Muscle of leg (tissue), 11 donors: Measurements from ENCODE around the gene CHI3L2. TPM values are rescaled to one million over a fixed set of nuclear protein-coding genes. Genes with fewer than 3 reads are reported as not detected.
A peak's percentile ranks its signal among the peaks of the same experiment; 100 is the strongest.

ENCODE experiments used
- DNase-seq: peaks from one replicate; pipeline ENCODE4 v3.0.0; 2013
- H3K27ac ChIP-seq: one replicate; pipeline ENCODE4 v1.5.1; 2013; ENCODE audit warnings: mild to moderate bottlenecking, low read length, control low read depth
- H3K27me3 ChIP-seq: one replicate; pipeline ENCODE4 v1.6.1; 2013; ENCODE audit warnings: low read length; ENCODE audit not compliant: control insufficient read depth, insufficient read depth
- H3K36me3 ChIP-seq: one replicate; pipeline ENCODE4 v1.6.1; 2013; ENCODE audit warnings: low read length; ENCODE audit not compliant: control insufficient read depth, insufficient read depth
- H3K4me1 ChIP-seq: one replicate; pipeline ENCODE4 v1.6.1; 2013; ENCODE audit warnings: low read length; ENCODE audit not compliant: control insufficient read depth, insufficient read depth
- H3K4me3 ChIP-seq: one replicate; pipeline ENCODE4 v1.5.1; 2013; ENCODE audit warnings: low read length, control low read depth
- H3K9me3 ChIP-seq: replicated peaks from 2 replicates; pipeline ENCODE4 v1.6.1; 2013; ENCODE audit warnings: low read depth, low read length; ENCODE audit not compliant: control insufficient read depth
- WGBS: methylation state at CpG from one replicate; pipeline ENCODE4 v1.1.5; 2013; ENCODE audit warnings: missing lambda C conversion rate; ENCODE audit not compliant: insufficient coverage; 5-methylcytosine and 5-hydroxymethylcytosine counted together
- polyA plus RNA-seq, 8 donors: library from polyadenylated mRNA; unstranded; fragments of 120-200 nt; gene quantifications; one replicate each; pipeline versions ENCODE4 v1.2.1 to v1.2.3, GENCODE V29; 2013; ENCODE audit warnings: inconsistent platforms in 1 of 8, low replicate concordance in 1 of 8; ENCODE audit not compliant: insufficient read length in 8 of 8, insufficient read depth in 1 of 8
- total RNA-seq: library from RNA; stranded (reverse); fragments of 120-200 nt; gene quantifications from one replicate; pipeline ENCODE4 v1.2.4, GENCODE V29; 2013

The CHI3L2 gene
- total and polyA plus RNA-seq, 9 donors: 0.06 to 0.31 (median 0.21) TPM; not detected in 3

GRCh38 chr1:111193712-111194480 is 33.6 kb upstream of the CHI3L2 start:
- WGBS: no CpG with 5 or more reads among the region's 3 CpGs

GRCh38 chr1:111195002-111195684 is 32.4 kb upstream of the CHI3L2 start:
- no peak overlapping the region for H3K4me3 ChIP-seq
- no peak overlapping the region for H3K27ac ChIP-seq
- whole genome bisulfite sequencing: 52% methylated on average over 3 of the region's 4 CpGs
- DNase-seq: no peak
- H3K9me3 ChIP-seq: no peaks in the 10 kb centered on the region
- no peaks in the 10 kb centered on the region for H3K36me3 ChIP-seq
- no peaks in the 10 kb centered on the region for H3K27me3 ChIP-seq
- H3K4me1 ChIP-seq: peaks cover 2% of the 10 kb centered on the region

More at GRCh38 chr1:111193712-111194480, 33.6 kb upstream of the CHI3L2 start:
- H3K4me1 ChIP-seq: peaks cover 2% of the 10 kb centered on the region
- H3K27ac ChIP-seq: no peak overlapping the region
- H3K36me3 ChIP-seq: no peaks in the 10 kb centered on the region
- H3K27me3 ChIP-seq: no peaks in the 10 kb centered on the region
- H3K9me3 ChIP-seq: no peaks in the 10 kb centered on the region
- no peak overlapping the region for H3K4me3 ChIP-seq
- no peak for DNase-seq

- Histone ChIP-seq H3K36me3 (no peaks in the 10 kb centered on the region), H3K4me1 (peaks cover 2% of the 10 kb centered on the region), H3K9me3 (no peaks in the 10 kb centered on the region), H3K27me3 (peaks cover under 1% of the 10 kb centered on the region), H3K4me3 (no peak overlapping the region), H3K27ac (no peak overlapping the region)
- no peak for DNase-seq
- 70% methylated on average over 2 of the region's 2 CpGs for WGBS
Observed at GRCh38 chr1:111196213-111196612, 31.3 kb upstream of the CHI3L2 start.

- Histone ChIP-seq H3K4me1 (peaks cover 2% of the 10 kb centered on the region), H3K36me3 (no peaks in the 10 kb centered on the region), H3K27ac (no peak overlapping the region), H3K27me3 (peaks cover 7% of the 10 kb centered on the region), H3K4me3 (no peak overlapping the region), H3K9me3 (no peaks in the 10 kb centered on the region)
- WGBS: 52% methylated on average over 4 of the region's 6 CpGs
- no peak for DNase-seq
Observed at GRCh38 chr1:111197598-111198284, 29.8 kb upstream of the CHI3L2 start.

- H3K4me1 ChIP-seq: peaks cover 4% of the 10 kb centered on the region
- 67% methylated on average over 1 of the region's 5 CpGs for WGBS
- H3K27me3 ChIP-seq: peaks cover 17% of the 10 kb centered on the region
- no peak overlapping the region for H3K27ac ChIP-seq
- DNase-seq: no peak
- peak overlapping the region; percentile 21 for H3K4me3 ChIP-seq
- H3K9me3 ChIP-seq: no peaks in the 10 kb centered on the region
- no peaks in the 10 kb centered on the region for H3K36me3 ChIP-seq
Observed at GRCh38 chr1:111198836-111199235, 28.7 kb upstream of the CHI3L2 start.

- H3K36me3 ChIP-seq: no peaks in the 10 kb centered on the region
- peaks cover 5% of the 10 kb centered on the region for H3K4me1 ChIP-seq
- WGBS: no CpG with 5 or more reads among the region's 3 CpGs
Observed at GRCh38 chr1:111199329-111199728, 28.2 kb upstream of the CHI3L2 start.

GRCh38 chr1:111199881-111200801 is 27.4 kb upstream of the CHI3L2 start, which contains the start of gene DENND2D:
TSS of gene DENND2D (minus strand) at chr1:111200646. CDS start at chr1:111200459, 187 bp downstream.
- H3K36me3 ChIP-seq: no peaks in the 10 kb centered on the region
- DNase-seq: peak; percentile 81
- peaks cover 30% of the 10 kb centered on the region for H3K27me3 ChIP-seq
- no peak within 1 kb of the TSS for H3K4me3 ChIP-seq
- H3K9me3 ChIP-seq: no peaks in the 10 kb centered on the region
- WGBS: 76% methylated on average over 12 of the region's 17 CpGs
- H3K4me1 ChIP-seq: peaks cover 9% of the 10 kb centered on the region
- peak within 1 kb of the TSS; percentile 49 for H3K27ac ChIP-seq

More at GRCh38 chr1:111199329-111199728, 28.2 kb upstream of the CHI3L2 start:
- no peaks in the 10 kb centered on the region for H3K9me3 ChIP-seq
- no peak for DNase-seq
- peaks cover 22% of the 10 kb centered on the region for H3K27me3 ChIP-seq
- no peak overlapping the region for H3K27ac ChIP-seq
- H3K4me3 ChIP-seq: peak overlapping the region; percentile 21

- H3K27me3 ChIP-seq: peaks cover 32% of the 10 kb centered on the region
- peak overlapping the region; percentile 29 for H3K27ac ChIP-seq
- no peaks in the 10 kb centered on the region for H3K36me3 ChIP-seq
- no peak overlapping the region for H3K4me3 ChIP-seq
- 68% methylated on average over 2 of the region's 3 CpGs for WGBS
- H3K4me1 ChIP-seq: peaks cover 9% of the 10 kb centered on the region
- DNase-seq: no peak
- H3K9me3 ChIP-seq: no peaks in the 10 kb centered on the region
Observed at GRCh38 chr1:111200802-111201161, 26.7 kb upstream of the CHI3L2 start.

GRCh38 chr1:111201275-111202090 is 26.0 kb upstream of the CHI3L2 start:
- 60% methylated on average over 1 of the region's 5 CpGs for WGBS
- H3K36me3 ChIP-seq: no peaks in the 10 kb centered on the region
- peaks cover 35% of the 10 kb centered on the region for H3K27me3 ChIP-seq
- DNase-seq: no peak
- H3K27ac ChIP-seq: no peak overlapping the region
- no peaks in the 10 kb centered on the region for H3K9me3 ChIP-seq
- H3K4me1 ChIP-seq: peaks cover 9% of the 10 kb centered on the region
- no peak overlapping the region for H3K4me3 ChIP-seq
